HG02852 (cell line): Measurements from ENCODE around the gene HSPA1B.
"Not testable (repeated sequence)": the region's sequence is repeated elsewhere in the genome, so short reads cannot be mapped to it uniquely, and the experiment has no call there.

Source experiments
- ATAC-seq: cut with Tn5 transposase; IDR thresholded peaks from one replicate; pipeline ENCODE4 v1.9.1; 2021; ENCODE audit warnings: mild to moderate bottlenecking, moderate library complexity; ENCODE audit not compliant: unreplicated experiment

HSPA1B gene

GRCh38 chr6:31851980-31852718, 24.6 kb downstream of the HSPA1B start:
- ATAC-seq = not testable (repeated sequence)

GRCh38 chr6:31857774-31858173, 30.2 kb downstream of the HSPA1B start:
- ATAC-seq = not testable (repeated sequence)

- no peak for ATAC-seq
These were observed 31.2 kb downstream of the HSPA1B start for GRCh38 chr6:31858707-31859106.

- ATAC-seq = no peak
These were observed 32.4 kb downstream of the HSPA1B start for GRCh38 chr6:31859923-31860322.

- ATAC-seq = no peak
These were observed 32.8 kb downstream of the HSPA1B start for GRCh38 chr6:31860349-31860748.

GRCh38 chr6:31861150-31861549, 33.6 kb downstream of the HSPA1B start:
- no peak for ATAC-seq

- no peak for ATAC-seq
These were observed 34.4 kb downstream of the HSPA1B start for GRCh38 chr6:31861919-31862343.

- peak; percentile 89 for ATAC-seq
These were observed 35.1 kb downstream of the HSPA1B start, which contains the start of gene NEU1 for GRCh38 chr6:31862344-31863235. TSS of gene NEU1 (minus strand) at chr6:31862821. CDS start at chr6:31862776, 45 bp downstream.

- ATAC-seq = not testable (repeated sequence)
These were observed 36.6 kb downstream of the HSPA1B start for GRCh38 chr6:31864123-31864562.

GRCh38 chr6:31864818-31865204, 37.3 kb downstream of the HSPA1B start:
- ATAC-seq = no peak

GRCh38 chr6:31865205-31866118, 37.9 kb downstream of the HSPA1B start:
- ATAC-seq = no peak

GRCh38 chr6:31868658-31868971, 41.1 kb downstream of the HSPA1B start:
- not testable (repeated sequence) for ATAC-seq

GRCh38 chr6:31869343-31869742, 41.8 kb downstream of the HSPA1B start:
- ATAC-seq = no peak

- no peak for ATAC-seq
These were observed 42.9 kb downstream of the HSPA1B start for GRCh38 chr6:31870385-31870921.

GRCh38 chr6:31871046-31871659, 43.6 kb downstream of the HSPA1B start:
- no peak for ATAC-seq

GRCh38 chr6:31874084-31874670, 46.6 kb downstream of the HSPA1B start:
- no peak for ATAC-seq

- no peak for ATAC-seq
These were observed 47.5 kb downstream of the HSPA1B start for GRCh38 chr6:31874836-31875572.

- no peak for ATAC-seq
These were observed 48.3 kb downstream of the HSPA1B start for GRCh38 chr6:31875877-31876276.

GRCh38 chr6:31876357-31876756, 48.8 kb downstream of the HSPA1B start:
- ATAC-seq = no peak
